Nephron progenitor cell (in vitro differentiated cells): ENCODE measurements around the gene PCNX2.
"Not testable (repeated sequence)": the region's sequence is repeated elsewhere in the genome, so short reads cannot be mapped to it uniquely, and the experiment has no call there.

Source experiments
- DNase-seq: peaks from one replicate; pipeline ENCODE4 v3.0.0; 2021
- H3K27ac Mint-ChIP-seq: 2 replicates; pipeline ENCODE4 v1.8.0; 2021; ENCODE audit warnings: mild to moderate bottlenecking, moderate library complexity, mixed read lengths
- H3K27me3 Mint-ChIP-seq: 2 replicates; pipeline ENCODE4 v1.8.0; 2021; ENCODE audit warnings: mild to moderate bottlenecking, low read depth, mixed read lengths; ENCODE audit not compliant: poor library complexity
- H3K36me3 Mint-ChIP-seq: 2 replicates; pipeline ENCODE4 v1.8.0; 2021; ENCODE audit warnings: low read depth, mixed read lengths
- H3K4me1 Mint-ChIP-seq: 2 replicates; pipeline ENCODE4 v1.8.0; 2021; ENCODE audit warnings: mixed read lengths
- H3K4me3 Mint-ChIP-seq: 2 replicates; pipeline ENCODE4 v1.8.0; 2021; ENCODE audit warnings: mild to moderate bottlenecking, moderate library complexity, mixed read lengths
- H3K9me3 Mint-ChIP-seq: 2 replicates; pipeline ENCODE4 v1.8.0; 2021; ENCODE audit warnings: mild to moderate bottlenecking, moderate library complexity, mixed read lengths
- CTCF ChIP-seq: fragments of 200-600 bp; sonication (generic); IDR thresholded peaks from 2 replicates; pipeline ENCODE4 v1.5.0; 2021; ENCODE audit warnings: antibody characterized with exemption

The PCNX2 gene

GRCh38 chr1:233183226-233184020, 112.1 kb downstream of the PCNX2 start:
- H3K27ac Mint-ChIP-seq: no peak overlapping the region
- H3K9me3 Mint-ChIP-seq: peaks cover 5% of the 10 kb centered on the region
- peaks cover 16% of the 10 kb centered on the region for H3K36me3 Mint-ChIP-seq
- peaks cover 3% of the 10 kb centered on the region for H3K27me3 Mint-ChIP-seq
- no peak overlapping the region for H3K4me3 Mint-ChIP-seq
- peaks cover 37% of the 10 kb centered on the region for H3K4me1 Mint-ChIP-seq
- no peak for DNase-seq
- TF ChIP-seq CTCF: no peak

- TF ChIP-seq CTCF: no peak
- no peak overlapping the region for H3K4me3 Mint-ChIP-seq
- H3K9me3 Mint-ChIP-seq: peaks cover 12% of the 10 kb centered on the region
- H3K27me3 Mint-ChIP-seq: peaks cover 3% of the 10 kb centered on the region
- DNase-seq: no peak
- peaks cover 39% of the 10 kb centered on the region for H3K4me1 Mint-ChIP-seq
- H3K27ac Mint-ChIP-seq: peak overlapping the region; percentile 61
- H3K36me3 Mint-ChIP-seq: peaks cover 24% of the 10 kb centered on the region
Measured at GRCh38 chr1:233182587-233182986, 112.9 kb downstream of the PCNX2 start.

DNA sequence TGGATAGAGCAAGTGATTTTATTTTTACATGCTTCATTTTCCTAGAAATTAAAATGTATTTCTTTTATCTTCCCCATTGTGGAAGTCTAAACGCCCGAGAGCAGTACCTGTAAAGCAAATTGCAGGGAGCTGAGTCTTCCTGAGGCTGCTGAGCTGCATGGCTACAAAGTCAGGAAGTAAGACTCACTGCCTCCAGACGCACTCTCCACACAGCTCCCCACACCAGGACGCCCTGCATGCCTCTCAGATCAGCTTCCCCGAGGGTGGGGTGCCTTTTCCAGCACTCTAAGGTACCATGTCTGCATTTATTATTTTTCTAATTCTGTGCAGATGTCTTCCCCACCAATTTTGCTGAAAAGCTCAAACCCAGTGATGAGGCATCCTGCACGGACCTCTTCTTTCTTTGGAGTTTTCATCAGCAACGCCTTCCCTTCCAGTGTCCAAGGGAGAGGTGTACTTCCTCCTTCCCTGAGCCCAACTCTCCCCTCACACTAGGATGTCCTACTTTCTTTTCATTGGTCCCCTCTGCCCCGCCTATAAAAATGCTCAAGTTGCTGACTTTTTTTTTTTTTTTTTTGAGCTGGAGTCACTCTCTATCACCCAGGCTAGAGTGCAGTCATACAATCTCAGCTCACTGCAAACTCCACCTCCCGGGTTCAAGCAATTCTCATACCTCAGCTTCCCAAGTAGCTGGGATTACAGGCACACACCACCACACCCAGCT, 114.7 kb downstream of the PCNX2 start:
- Mint-ChIP-seq H3K27me3 (peaks cover 3% of the 10 kb centered on the region), H3K4me3 (peak overlapping the region; percentile 4), H3K36me3 (peaks cover 40% of the 10 kb centered on the region), H3K4me1 (peaks cover 39% of the 10 kb centered on the region), H3K9me3 (peaks cover 16% of the 10 kb centered on the region), H3K27ac (peak overlapping the region; percentile 49)
- TF ChIP-seq CTCF: no peak
- DNase-seq: no peak

DNA sequence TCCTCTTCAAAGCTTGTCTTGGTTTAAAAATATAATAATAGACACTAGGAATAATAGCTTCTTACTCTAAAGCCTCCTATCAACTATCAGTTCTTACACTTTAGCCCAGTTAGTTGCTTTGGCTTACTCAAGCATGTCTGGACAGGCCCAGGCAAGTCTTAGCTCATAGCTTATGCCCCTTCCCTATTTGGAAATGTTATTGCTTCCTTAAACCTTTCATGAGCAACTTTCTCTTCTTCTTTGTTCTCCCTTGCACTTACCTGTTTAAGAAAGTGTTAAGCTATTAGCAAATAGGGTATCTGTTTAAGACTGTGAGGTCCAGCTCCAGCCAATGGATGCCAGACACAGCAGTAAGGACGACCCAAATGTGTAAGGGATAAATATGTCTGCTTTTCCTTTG, 115.9 kb downstream of the PCNX2 start:
- Mint-ChIP-seq H3K4me1 (peaks cover 39% of the 10 kb centered on the region), H3K9me3 (peaks cover 16% of the 10 kb centered on the region), H3K27ac (peak overlapping the region; percentile 60), H3K36me3 (peaks cover 40% of the 10 kb centered on the region)
- H3K27me3 Mint-ChIP-seq, H3K4me3 Mint-ChIP-seq, DNase-seq: not testable (repeated sequence)

GRCh38 chr1:233172201-233172600, 123.3 kb downstream of the PCNX2 start:
- no peak for DNase-seq
- Mint-ChIP-seq H3K9me3 (peaks cover 35% of the 10 kb centered on the region), H3K4me3 (no peak overlapping the region), H3K4me1 (no peaks in the 10 kb centered on the region), H3K27ac (no peak overlapping the region), H3K36me3 (peaks cover 54% of the 10 kb centered on the region), H3K27me3 (no peaks in the 10 kb centered on the region)
- TF ChIP-seq CTCF: no peak

DNA sequence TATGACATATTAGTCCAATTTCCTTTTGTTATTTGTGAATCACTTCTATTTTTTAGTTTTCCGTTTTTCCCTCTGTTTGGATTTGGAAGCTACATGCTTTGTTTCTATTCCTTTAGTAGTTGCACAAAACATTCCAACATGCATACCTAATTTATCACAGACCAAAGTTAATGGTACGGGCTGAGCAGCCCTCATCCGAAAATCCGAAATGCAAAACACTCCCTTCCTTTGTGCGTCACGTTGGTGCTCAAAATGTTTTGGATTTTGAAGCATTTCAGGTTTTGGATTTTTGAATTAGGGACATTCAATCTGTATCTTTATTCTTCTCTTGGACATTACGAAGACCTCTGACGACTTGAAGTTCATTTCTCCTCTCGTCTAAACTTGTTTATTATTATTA, 124.8 kb downstream of the PCNX2 start:
- H3K36me3 Mint-ChIP-seq: peaks cover 48% of the 10 kb centered on the region
- no peaks in the 10 kb centered on the region for H3K4me1 Mint-ChIP-seq
- no peak for TF ChIP-seq CTCF
- no peak for DNase-seq
- H3K9me3 Mint-ChIP-seq: peaks cover 34% of the 10 kb centered on the region
- no peak overlapping the region for H3K4me3 Mint-ChIP-seq
- H3K27me3 Mint-ChIP-seq: no peaks in the 10 kb centered on the region
- no peak overlapping the region for H3K27ac Mint-ChIP-seq
